ENCODE data around the gene GFER. TPM values are rescaled to one million over a fixed set of nuclear protein-coding genes. Genes with fewer than 3 reads are reported as not detected.

GFER gene
- total RNA-seq, 4 donors from 2014 or later: 13.4 to 20.2 (median 18.1) TPM

- DNase-seq (ENCODE audit: low spot score in 2 of 2): no peak
These were observed 39.3 kb upstream of the GFER start for GRCh38 chr16:1944612-1945199.

GRCh38 chr16:1945559-1946391 lies 38.2 kb upstream of the GFER start:
- H3K4me3 ChIP-seq: no peak overlapping the region
- no peak for DNase-seq (ENCODE audit: low spot score in 2 of 2)
- H3K27me3 ChIP-seq: no peaks in the 10 kb centered on the region
- 84 to 86% methylated on average over 15 to 18 of the region's 19 CpGs for WGBS, 2 donors
- peaks cover 0 to 20% (median 10%) of the 10 kb centered on the region in 4 donors for H3K4me1 ChIP-seq
- no peaks in the 10 kb centered on the region for H3K9me3 ChIP-seq
- H3K36me3 ChIP-seq: peaks cover 0 to 7% (median 0%) of the 10 kb centered on the region in 3 donors
- no peak for TF ChIP-seq CTCF (IDR thresholded peaks at IDR 0.05)
- no peak for TF ChIP-seq POLR2A (IDR thresholded peaks at IDR 0.05)
- TF ChIP-seq EP300 (IDR thresholded peaks at IDR 0.05): no peak
- H3K27ac ChIP-seq: no peak overlapping the region

More at GRCh38 chr16:1944612-1945199, 39.3 kb upstream of the GFER start:
- no peaks in the 10 kb centered on the region for H3K27me3 ChIP-seq
- peaks cover 0 to 20% (median 10%) of the 10 kb centered on the region in 4 donors for H3K4me1 ChIP-seq
- H3K4me3 ChIP-seq: no peak overlapping the region
- no peak for TF ChIP-seq POLR2A (IDR thresholded peaks at IDR 0.05)
- 84 to 86% methylated on average over 19 to 21 of the region's 21 CpGs for WGBS, 2 donors
- H3K36me3 ChIP-seq: peaks cover 0 to 17% (median 0%) of the 10 kb centered on the region in 3 donors
- H3K27ac ChIP-seq: no peak overlapping the region
- H3K9me3 ChIP-seq: no peaks in the 10 kb centered on the region

GRCh38 chr16:1946495-1947368 lies 37.3 kb upstream of the GFER start:
- DNase-seq (ENCODE audit: low spot score in 2 of 2): no peak
- Histone ChIP-seq H3K27ac (no peak overlapping the region), H3K36me3 (no peaks in the 10 kb centered on the region), H3K4me1 (peaks cover 0 to 17% (median 9%) of the 10 kb centered on the region in 4 donors), H3K9me3 (no peaks in the 10 kb centered on the region), H3K27me3 (no peaks in the 10 kb centered on the region), H3K4me3 (no peak overlapping the region)
- 71 to 80% methylated on average over 27 to 37 of the region's 38 CpGs for WGBS, 2 donors
- TF ChIP-seq EP300 (IDR thresholded peaks at IDR 0.05) (no peak), CTCF (IDR thresholded peaks at IDR 0.05) (no peak), POLR2A (IDR thresholded peaks at IDR 0.05) (no peak)

- Histone ChIP-seq H3K36me3 (no peaks in the 10 kb centered on the region), H3K9me3 (no peaks in the 10 kb centered on the region), H3K4me3 (no peak overlapping the region), H3K27ac (no peak overlapping the region), H3K27me3 (no peaks in the 10 kb centered on the region), H3K4me1 (peaks cover 0 to 11% (median 3%) of the 10 kb centered on the region in 4 donors)
- no peak for DNase-seq (ENCODE audit: low spot score in 2 of 2)
- TF ChIP-seq CTCF (IDR thresholded peaks at IDR 0.05) (no peak), POLR2A (IDR thresholded peaks at IDR 0.05) (no peak), EP300 (IDR thresholded peaks at IDR 0.05) (no peak)
- WGBS, 2 donors: 89 to 92% methylated on average over 9 of the region's 9 CpGs
These were observed 36.7 kb upstream of the GFER start for GRCh38 chr16:1947369-1947670.

DNA sequence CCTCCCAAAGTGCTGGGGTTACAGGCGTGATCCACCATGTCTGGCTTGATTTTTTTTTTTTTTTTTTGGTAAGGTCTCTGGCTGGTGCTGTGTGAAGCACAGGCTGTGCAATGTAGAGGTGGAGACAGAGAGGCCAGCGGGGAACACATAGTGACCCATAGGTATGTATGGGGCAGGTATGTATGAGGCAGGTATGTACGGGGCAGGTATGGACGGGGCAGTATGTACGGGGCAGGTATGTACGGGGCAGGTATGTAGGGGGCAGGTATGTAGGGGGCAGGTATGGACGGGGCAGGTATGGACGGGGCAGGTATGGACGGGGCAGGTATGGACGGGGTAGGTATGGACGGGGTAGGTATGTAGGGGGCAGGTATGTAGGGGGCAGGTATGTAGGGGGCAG lies 34.5 kb upstream of the GFER start:
- TF ChIP-seq EP300 (IDR thresholded peaks at IDR 0.05): no peak
- no peak for TF ChIP-seq CTCF (IDR thresholded peaks at IDR 0.05)
- TF ChIP-seq POLR2A (IDR thresholded peaks at IDR 0.05): no peak
- Histone ChIP-seq H3K4me1 (no peaks in the 10 kb centered on the region), H3K27me3 (no peaks in the 10 kb centered on the region), H3K9me3 (no peaks in the 10 kb centered on the region), H3K4me3 (no peak overlapping the region), H3K36me3 (no peaks in the 10 kb centered on the region), H3K27ac (no peak overlapping the region)
- 94% methylated on average over 11 of the region's 11 CpGs for WGBS, 2 donors
- no peak for DNase-seq (ENCODE audit: low spot score in 2 of 2)

Measured in tibial nerve (tissue), 4 donors.